ENCODE results near the gene PRSS12. TPM values are rescaled to one million over a fixed set of nuclear protein-coding genes. Genes with fewer than 3 reads are reported as not detected.
A peak's percentile ranks its signal among the peaks of the same experiment; 100 is the strongest.
"Not testable (repeated sequence)": the region's sequence is repeated elsewhere in the genome, so short reads cannot be mapped to it uniquely, and the experiment has no call there.

PRSS12 gene
- total and polyA plus RNA-seq, 2 experiments from 2014 or later: 10.0 to 33.6 TPM

- 0 out of 2 replicates have a peak, but pooled peaks cover 6% of the 10 kb centered on the region for H3K36me3 ChIP-seq (ENCODE audit: low read depth)
- H3K9me3 ChIP-seq (ENCODE audit: low read depth): no peaks in the 10 kb centered on the region
- 71 to 82% methylated on average over 2 of the region's 2 CpGs for WGBS, 2 experiments (ENCODE audit: low coverage in 1 of 2, low lambda C conversion rate in 2 of 2, missing lambda C conversion rate in 2 of 2)
- H2AFZ ChIP-seq: no peak overlapping the region; the same call in 1 of the 2 replicates
- H3K4me1 ChIP-seq (ENCODE audit: insufficient read depth): no peaks in the 10 kb centered on the region
- no peak for TF ChIP-seq EZH2phosphoT487 (IDR thresholded peaks at IDR 0.05; ENCODE audit: insufficient read depth, low read depth)
- TF ChIP-seq EZH2 (IDR thresholded peaks at IDR 0.05; ENCODE audit: insufficient read depth, poor library complexity, severe bottlenecking): no peak
- 0 out of 2 replicates have a peak, but pooled peaks cover 4% of the 10 kb centered on the region for H3K9me2 ChIP-seq (ENCODE audit: insufficient read depth)
- in situ Hi-C loops (cut with MboI): no loop called here
- no peak for DNase-seq
- no peaks in the 10 kb centered on the region for H3K79me2 ChIP-seq (ENCODE audit: insufficient read depth)
- no peak overlapping the region for H3K4me2 ChIP-seq (ENCODE audit: unreplicated experiment)
- H3K9ac ChIP-seq: no peak overlapping the region
- no peaks in the 10 kb centered on the region for H3F3A ChIP-seq (ENCODE audit: insufficient read depth)
- H3K27ac ChIP-seq: no peak overlapping the region
- H4K20me1 ChIP-seq (ENCODE audit: insufficient read depth): no peaks in the 10 kb centered on the region
- H3K27me3 ChIP-seq (replicated peaks; ENCODE audit: insufficient read depth): no peaks in the 10 kb centered on the region
- H3K4me3 ChIP-seq: no peak overlapping the region
These were observed 45.2 kb downstream of the PRSS12 start for GRCh38 chr4:118307643-118308042.

- not testable (repeated sequence) for H3K79me2 ChIP-seq (ENCODE audit: insufficient read depth); H2AFZ ChIP-seq; H3K4me2 ChIP-seq (ENCODE audit: unreplicated experiment); H3K9ac ChIP-seq; H3K27ac ChIP-seq; H3K9me3 ChIP-seq (ENCODE audit: low read depth); H3K27me3 ChIP-seq (replicated peaks; ENCODE audit: insufficient read depth); H3K4me3 ChIP-seq; H3K36me3 ChIP-seq (ENCODE audit: low read depth); H3K4me1 ChIP-seq (ENCODE audit: insufficient read depth); H4K20me1 ChIP-seq (ENCODE audit: insufficient read depth); DNase-seq; H3F3A ChIP-seq (ENCODE audit: insufficient read depth); H3K9me2 ChIP-seq (ENCODE audit: insufficient read depth)
- in situ Hi-C loops (cut with MboI): loop anchor here (25.0 kb wide), 1 partner anchor 213 kb away; no protein-coding TSS in a partner anchor
- WGBS, 2 experiments (ENCODE audit: low coverage in 1 of 2, low lambda C conversion rate in 2 of 2, missing lambda C conversion rate in 2 of 2): 94 to 99% methylated on average over 6 of the region's 6 CpGs
These were observed 53.2 kb downstream of the PRSS12 start for GRCh38 chr4:118299619-118300018.

- Histone ChIP-seq H2AFZ (no peak overlapping the region), H3K9ac (no peak overlapping the region), H3F3A (ENCODE audit: insufficient read depth) (peaks cover under 1% of the 10 kb centered on the region; the same call in 1 of the 2 replicates), H4K20me1 (ENCODE audit: insufficient read depth) (no peaks in the 10 kb centered on the region), H3K36me3 (ENCODE audit: low read depth) (no peaks in the 10 kb centered on the region), H3K9me2 (ENCODE audit: insufficient read depth) (no peaks in the 10 kb centered on the region), H3K27me3 (replicated peaks; ENCODE audit: insufficient read depth) (no peaks in the 10 kb centered on the region), H3K27ac (no peak overlapping the region), H3K4me1 (ENCODE audit: insufficient read depth) (no peaks in the 10 kb centered on the region), H3K9me3 (ENCODE audit: low read depth) (no peaks in the 10 kb centered on the region), H3K4me3 (no peak overlapping the region), H3K4me2 (ENCODE audit: unreplicated experiment) (no peak overlapping the region), H3K79me2 (ENCODE audit: insufficient read depth) (no peaks in the 10 kb centered on the region)
- no peak for DNase-seq
- in situ Hi-C loops (cut with MboI): loop anchor here (25.0 kb wide), 1 partner anchor 216 kb away; no protein-coding TSS in a partner anchor
- 91 to 92% methylated on average over 1 of the region's 1 CpG for WGBS, 2 experiments (ENCODE audit: low coverage in 1 of 2, low lambda C conversion rate in 2 of 2, missing lambda C conversion rate in 2 of 2)
- TF ChIP-seq EZH2phosphoT487 (IDR thresholded peaks at IDR 0.05; ENCODE audit: insufficient read depth, low read depth) (no peak), EZH2 (IDR thresholded peaks at IDR 0.05; ENCODE audit: insufficient read depth, poor library complexity, severe bottlenecking) (no peak)
These were observed 56.1 kb downstream of the PRSS12 start for GRCh38 chr4:118296729-118297128.

DNA sequence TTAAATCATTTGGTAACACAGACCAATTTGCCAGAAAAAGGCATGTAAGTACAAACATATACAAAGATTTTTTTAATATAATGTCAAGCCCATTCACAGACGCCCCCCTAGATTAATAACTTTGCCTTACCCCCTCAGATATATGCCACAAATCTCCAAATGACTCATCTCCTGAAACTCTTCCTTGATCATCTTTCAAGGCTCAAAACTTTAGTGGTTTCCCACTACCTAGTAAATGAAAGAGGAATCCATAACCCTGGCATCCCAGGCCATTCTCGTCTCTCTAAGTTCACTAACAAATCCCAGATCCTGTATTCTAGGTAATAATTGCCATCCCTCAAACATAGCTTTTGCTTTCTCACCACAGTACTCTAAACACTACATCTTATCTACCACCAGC lies 61.9 kb downstream of the PRSS12 start:
- DNase-seq: no peak
- peak overlapping the region; percentile 44 for H3K4me2 ChIP-seq (ENCODE audit: unreplicated experiment)
- in situ Hi-C loops (cut with MboI): loop anchor here (25.0 kb wide), 1 partner anchor 221 kb away; no protein-coding TSS in a partner anchor

More for the DNA sequence above, 61.9 kb downstream of the PRSS12 start:
- Histone ChIP-seq H4K20me1 (ENCODE audit: insufficient read depth) (no peaks in the 10 kb centered on the region), H3K9me2 (ENCODE audit: insufficient read depth) (no peaks in the 10 kb centered on the region), H3F3A (ENCODE audit: insufficient read depth) (peaks cover 52% of the 10 kb centered on the region), H3K4me3 (no peak overlapping the region), H3K4me1 (ENCODE audit: insufficient read depth) (peaks cover 46% of the 10 kb centered on the region), H3K36me3 (ENCODE audit: low read depth) (no peaks in the 10 kb centered on the region), H3K27me3 (replicated peaks; ENCODE audit: insufficient read depth) (no peaks in the 10 kb centered on the region), H2AFZ (peak overlapping the region; percentile 24; the same call in 1 of the 2 replicates), H3K9me3 (ENCODE audit: low read depth) (no peaks in the 10 kb centered on the region), H3K27ac (peak overlapping the region; percentile 59; the same call in 1 of the 2 replicates), H3K79me2 (ENCODE audit: insufficient read depth) (no peaks in the 10 kb centered on the region), H3K9ac (no peak overlapping the region)
- WGBS, 2 experiments (ENCODE audit: low coverage in 1 of 2, low lambda C conversion rate in 2 of 2, missing lambda C conversion rate in 2 of 2): 66 to 78% methylated on average over 2 of the region's 2 CpGs
- TF ChIP-seq EZH2 (IDR thresholded peaks at IDR 0.05; ENCODE audit: insufficient read depth, poor library complexity, severe bottlenecking) (no peak), EZH2phosphoT487 (IDR thresholded peaks at IDR 0.05; ENCODE audit: insufficient read depth, low read depth) (no peak)
